MM.1S (cell line): ENCODE data around the gene SECTM1.

ENCODE experiments used
- EZH2 ChIP-seq: fragments of 300-600 bp; sonication (generic); optimal IDR thresholded peaks from 2 replicates; pipeline ENCODE3; 2017; ENCODE audit warnings: low read depth, mild to moderate bottlenecking, antibody characterized with exemption, low read length, mixed read lengths
- EZH2phosphoT487 ChIP-seq: fragments of 300-600 bp; sonication (generic); IDR thresholded peaks from 2 replicates; pipeline ENCODE4 v1.6.1; 2018; ENCODE audit warnings: antibody characterized with exemption, low read length
- TF ChIP-seq, protein P1 (sequence below): fragments of 300-600 bp; sonication (generic); IDR thresholded peaks from 2 replicates; pipeline ENCODE4 v1.5.1; 2016; ENCODE audit warnings: antibody characterized with exemption, low read length, mixed read lengths

DNA sequence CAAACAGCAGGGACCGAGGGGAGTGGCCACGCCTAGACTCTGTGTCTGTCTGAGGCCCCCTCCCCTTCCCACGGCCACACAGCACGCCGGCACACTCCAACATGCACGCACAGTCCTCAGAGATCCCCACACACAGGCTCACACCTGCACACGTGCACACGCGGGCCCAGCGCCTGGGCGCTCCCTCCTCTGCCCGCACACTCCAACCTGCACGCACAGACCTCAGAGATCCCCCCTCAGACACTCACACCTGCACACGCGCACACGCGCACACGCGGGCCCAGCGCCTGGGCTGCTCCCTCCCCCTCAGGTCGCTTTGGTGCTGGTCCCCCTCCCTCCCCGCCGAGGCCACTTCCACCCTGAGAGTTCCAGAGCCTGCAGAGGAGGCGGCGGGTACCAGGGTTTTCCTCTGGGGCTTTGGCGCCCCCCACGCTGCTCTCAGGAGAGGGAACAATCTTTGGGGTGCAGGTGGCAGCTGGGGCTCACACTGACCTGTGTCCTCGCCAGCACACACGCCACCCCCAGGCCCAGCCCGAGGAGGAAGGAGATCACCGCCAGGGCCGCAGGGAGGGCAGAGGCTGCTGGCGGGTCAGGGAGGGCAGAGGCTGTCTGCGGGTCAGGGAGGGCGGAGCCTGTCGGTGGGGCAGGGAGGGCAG is 17.7 kb downstream of the SECTM1 start:
- TF ChIP-seq EZH2phosphoT487 (no peak), EZH2 (no peak)
- TF ChIP-seq, protein P1, sequence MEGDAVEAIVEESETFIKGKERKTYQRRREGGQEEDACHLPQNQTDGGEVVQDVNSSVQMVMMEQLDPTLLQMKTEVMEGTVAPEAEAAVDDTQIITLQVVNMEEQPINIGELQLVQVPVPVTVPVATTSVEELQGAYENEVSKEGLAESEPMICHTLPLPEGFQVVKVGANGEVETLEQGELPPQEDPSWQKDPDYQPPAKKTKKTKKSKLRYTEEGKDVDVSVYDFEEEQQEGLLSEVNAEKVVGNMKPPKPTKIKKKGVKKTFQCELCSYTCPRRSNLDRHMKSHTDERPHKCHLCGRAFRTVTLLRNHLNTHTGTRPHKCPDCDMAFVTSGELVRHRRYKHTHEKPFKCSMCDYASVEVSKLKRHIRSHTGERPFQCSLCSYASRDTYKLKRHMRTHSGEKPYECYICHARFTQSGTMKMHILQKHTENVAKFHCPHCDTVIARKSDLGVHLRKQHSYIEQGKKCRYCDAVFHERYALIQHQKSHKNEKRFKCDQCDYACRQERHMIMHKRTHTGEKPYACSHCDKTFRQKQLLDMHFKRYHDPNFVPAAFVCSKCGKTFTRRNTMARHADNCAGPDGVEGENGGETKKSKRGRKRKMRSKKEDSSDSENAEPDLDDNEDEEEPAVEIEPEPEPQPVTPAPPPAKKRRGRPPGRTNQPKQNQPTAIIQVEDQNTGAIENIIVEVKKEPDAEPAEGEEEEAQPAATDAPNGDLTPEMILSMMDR: no peak
